Inferior parietal cortex (tissue), 1 donor: Measurements from ENCODE around the gene DNAH3.
A peak's percentile ranks its signal among the peaks of the same experiment; 100 is the strongest.
"Not testable (repeated sequence)": the region's sequence is repeated elsewhere in the genome, so short reads cannot be mapped to it uniquely, and the experiment has no call there.

Source experiments
- DNase-seq: peaks from one replicate; pipeline ENCODE4 v3.0.0-alpha.2; 2016; ENCODE audit errors: extremely low spot score

The DNAH3 gene

DNA sequence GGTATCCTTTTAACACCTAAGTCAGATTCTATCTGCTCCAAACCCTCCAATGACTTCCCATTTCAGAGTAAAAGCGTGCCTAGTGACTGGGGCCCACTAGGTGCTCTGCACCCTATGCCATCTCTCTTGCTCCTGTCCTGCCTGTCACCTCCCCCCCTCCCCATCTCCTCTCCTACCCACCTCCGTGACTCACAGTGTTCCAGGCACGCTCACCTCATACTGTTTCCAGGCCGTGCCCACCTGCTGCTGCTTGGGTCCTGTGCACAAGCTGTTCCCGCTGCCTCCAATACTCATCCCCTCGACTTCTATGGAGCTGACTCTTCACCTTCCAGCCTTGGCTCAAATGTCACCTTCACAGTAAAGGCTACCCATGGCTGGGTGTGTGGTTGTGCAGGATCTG, 21.7 kb downstream of the DNAH3 start:
- no peak for DNase-seq

DNA sequence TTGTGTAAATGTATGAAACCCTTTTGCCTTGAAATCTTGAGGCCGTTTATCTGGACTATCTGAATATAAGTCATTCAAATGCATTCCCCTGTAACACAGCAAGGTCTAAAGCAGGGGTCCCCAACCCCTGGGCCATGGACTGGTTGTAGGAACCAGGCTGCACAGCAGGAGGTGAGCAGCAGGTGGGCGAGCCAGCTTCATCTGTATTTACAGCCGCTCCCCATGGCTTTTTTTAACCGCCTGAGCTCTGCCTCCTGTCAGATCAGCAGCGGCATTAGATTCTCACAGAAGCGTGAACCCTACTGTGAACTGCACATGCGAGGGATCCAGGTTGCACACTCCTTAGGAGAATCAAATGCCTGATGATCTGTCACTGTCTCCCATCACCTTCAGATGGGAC, 24.1 kb downstream of the DNAH3 start:
- DNase-seq: no peak

DNA sequence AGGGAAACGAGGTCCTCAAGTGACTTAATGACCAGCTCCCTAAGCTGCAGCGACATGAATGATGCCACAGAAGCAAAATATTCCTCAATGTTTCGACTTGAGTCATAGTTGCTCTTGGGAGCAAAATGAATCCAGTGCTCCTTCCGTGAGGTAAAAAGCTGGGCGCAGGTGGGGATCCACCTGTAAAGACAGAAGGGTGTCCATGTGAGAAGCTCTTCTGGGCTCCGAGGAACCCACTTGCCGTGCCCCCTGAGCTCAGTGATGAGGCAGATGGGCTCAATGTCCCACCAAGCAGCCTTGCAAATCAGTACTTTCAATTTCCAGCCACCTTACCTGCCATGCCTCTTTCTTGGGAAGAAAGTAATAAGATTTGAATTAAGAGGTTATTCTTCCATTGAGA, 25.5 kb downstream of the DNAH3 start:
- DNase-seq: no peak

DNA sequence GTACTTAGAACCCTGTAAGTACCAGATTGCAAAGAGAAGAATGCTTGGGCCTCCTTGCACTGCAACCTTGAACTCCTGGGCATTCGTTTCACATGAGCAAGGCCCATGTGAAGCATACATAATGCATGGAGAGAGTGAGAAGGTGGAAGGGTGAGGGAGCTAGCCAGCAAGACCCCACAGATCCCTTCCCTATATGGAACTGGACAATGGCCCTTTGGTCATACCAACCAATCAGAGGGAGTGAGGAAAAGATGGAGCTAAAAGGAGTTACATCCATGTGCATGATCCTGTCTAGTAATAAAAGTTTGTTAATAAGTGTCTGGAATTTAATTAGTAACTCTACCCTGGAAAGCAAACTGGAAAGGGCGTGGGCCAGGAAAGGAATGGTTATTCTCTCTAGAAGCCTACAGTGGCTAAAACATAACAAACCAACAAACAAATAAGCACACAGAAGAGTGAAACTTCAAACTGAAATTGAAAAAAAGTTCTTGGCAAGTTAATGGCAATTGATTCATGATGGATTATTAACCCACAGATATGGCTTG, 29.6 kb downstream of the DNAH3 start:
- DNase-seq: no peak

DNA sequence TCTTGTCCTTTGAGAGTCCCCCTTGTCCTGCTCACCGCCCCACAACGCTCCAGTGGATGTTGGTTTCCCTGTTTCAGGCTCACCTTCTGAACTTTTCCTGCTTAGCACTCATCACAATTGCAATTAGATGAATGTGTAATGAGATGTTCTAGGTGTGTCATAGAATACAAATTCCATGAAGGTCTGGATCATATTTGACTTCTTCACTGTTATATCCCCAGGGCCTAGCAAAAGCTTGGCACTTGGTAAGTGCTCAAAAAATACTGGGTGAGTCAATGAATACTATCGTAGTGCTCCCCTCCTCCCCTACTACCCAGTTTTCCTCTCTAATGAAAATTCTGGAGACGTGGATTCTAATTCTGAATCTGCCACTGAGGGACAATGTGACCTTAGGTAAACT, 33.1 kb downstream of the DNAH3 start:
- DNase-seq: no peak

DNA sequence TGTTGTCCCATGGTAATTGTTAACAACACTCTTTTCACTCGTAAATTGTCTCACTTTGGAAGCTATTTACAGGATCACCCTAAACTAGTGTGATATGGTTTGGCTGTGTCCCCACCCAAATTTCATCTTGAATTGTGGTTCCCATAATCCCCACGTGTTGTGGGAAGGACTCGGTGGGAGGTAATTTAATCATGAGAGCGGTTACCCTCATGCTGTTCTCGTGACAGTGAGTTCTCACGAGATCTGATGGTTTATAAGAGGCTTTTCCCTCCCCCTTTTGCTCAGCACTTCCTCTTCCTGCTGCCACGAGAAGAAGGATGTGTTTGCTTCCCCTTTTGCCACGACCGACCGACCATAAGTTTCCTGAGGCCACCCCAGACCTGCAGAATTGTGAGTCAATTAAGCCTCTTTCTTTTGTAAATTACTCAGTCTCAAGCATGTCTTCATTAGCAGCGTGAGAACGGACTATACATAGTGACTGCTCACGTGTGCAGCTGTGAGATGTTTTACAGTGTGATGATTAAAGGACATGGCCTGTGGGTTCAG, 34.4 kb downstream of the DNAH3 start:
- DNase-seq: peak; percentile 8

DNA sequence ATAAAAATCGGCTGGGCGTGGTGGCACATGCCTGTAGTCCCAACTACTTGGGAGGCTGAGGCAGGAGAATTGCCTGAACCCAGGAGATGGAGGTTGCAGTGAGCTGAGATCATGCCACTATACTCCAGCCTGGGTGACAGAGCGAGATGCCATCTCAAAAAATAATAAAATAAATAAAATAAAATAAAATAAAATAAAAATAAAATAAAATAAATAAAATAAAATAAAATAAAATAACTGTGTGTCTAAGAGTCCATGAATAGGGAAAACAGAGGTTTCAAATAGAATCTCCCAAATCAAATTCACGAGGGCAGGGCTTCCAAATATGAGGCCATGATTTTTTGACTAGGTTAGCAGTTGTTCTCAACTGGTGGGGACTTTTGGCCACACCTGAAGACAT, 35.1 kb downstream of the DNAH3 start:
- not testable (repeated sequence) for DNase-seq

DNA sequence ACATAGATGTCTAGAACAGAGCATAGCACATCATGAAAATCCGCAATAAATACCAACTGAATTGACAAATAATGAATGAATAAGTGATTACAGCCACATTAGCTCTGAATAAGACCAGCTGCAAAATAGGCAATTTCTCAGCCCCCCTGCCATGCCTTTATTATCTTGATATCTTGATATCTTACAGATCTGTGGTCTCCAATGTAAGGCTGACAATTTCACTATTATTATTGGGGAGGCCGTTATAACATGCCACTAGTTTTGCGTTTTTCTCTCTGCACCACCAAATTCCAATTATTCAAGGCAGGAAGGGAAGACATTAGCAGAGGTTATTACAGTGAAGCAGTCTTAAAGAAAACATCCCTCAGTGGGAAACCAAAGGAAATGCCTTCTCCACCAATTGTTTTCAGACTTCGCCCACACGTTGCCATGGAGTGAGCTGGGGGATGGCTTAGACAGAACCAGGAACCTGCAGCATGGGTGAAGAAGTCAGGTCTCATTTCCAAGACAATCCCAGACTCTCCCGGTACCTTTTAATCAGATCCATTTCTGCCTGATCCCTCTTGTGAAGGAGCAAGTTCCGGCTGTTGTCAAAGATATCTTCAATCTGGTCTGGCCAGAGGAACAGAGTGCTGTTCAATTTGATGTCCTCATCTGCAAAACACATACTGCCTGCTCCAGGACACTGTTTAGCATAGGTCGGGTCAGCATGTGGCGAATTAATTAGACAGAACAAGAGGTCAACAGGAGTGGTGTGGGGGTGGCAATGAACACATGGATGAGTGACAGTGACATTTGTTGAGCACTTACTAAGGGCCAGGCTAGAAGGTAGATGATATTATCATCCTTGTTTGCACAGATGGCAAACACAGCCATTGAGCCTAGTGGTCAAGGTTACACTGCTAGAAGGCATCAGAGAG, 46.4 kb downstream of the DNAH3 start:
- DNase-seq: no peak

DNA sequence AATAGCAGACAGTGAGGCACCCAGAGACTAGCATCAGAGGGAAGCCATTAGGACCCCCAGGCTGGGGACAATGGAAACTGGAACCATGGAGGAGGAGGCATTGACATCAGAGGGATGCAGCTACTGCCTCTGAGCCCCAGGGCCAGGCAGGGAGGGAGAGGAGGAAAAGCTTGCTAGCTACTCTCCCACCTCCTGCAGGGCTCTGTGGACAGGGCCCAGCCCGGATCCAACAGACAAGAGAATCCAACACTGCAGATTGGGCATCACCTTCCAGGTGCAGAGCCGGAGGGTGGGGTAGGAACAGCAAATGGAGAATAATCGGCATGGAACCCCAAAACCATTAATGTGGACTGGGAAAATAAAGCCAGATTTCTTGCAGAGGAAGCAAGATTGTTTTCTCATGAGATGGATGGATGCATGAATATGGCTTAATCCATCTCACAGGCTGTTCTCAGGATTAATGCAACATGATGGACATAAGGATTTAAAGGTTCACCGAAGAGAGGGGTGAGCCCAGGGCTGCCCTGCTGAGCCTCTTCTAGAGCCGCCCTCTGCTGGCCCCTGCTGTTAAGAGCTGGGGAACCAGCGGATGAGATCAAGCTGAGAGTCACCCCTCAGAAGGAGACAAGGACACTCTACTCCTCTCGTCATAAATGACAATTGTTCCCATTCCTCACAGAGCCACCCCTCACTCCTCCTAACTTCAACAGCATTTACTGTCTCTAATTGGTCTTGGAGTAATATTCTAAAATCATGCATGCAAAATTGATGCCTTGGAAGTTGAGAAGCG, 48.8 kb downstream of the DNAH3 start:
- no peak for DNase-seq

DNA sequence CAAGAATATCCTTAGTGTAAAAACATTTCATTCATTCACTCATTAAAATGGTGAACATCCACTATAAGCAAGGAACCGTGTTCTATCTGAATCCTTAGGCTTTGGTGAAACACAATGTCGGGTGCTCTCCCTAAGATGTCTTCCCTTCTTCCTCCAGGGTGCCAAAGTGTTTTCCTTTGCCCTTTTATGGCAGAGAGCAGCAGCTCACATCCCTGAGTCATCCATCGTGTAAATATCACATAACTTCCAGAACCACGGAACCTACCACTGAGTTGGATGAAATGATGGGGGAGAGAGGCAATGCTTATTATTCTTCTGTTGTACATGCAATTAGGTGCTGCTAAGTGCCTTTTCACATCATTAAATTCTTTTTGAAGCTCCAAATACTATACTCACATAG, 50.2 kb downstream of the DNAH3 start:
- DNase-seq: no peak

DNA sequence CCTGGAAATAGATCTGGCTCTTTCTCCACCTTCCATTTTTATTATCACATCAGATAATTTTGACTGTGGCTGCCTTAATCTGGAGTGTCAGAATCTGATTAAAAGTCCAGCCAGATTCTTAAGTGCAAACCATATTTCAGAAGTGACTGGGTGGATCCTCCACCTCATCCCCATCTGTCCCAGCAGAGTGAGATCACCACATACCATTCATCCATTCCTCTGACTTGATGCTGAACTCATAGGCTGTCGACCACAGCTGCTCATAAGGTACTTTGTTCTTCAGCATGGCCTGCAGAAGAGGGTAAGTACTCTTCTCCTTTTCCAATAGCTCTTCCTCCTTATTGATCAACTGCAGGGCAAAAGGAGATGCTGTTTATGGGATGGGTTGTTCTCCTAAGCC, 53.5 kb downstream of the DNAH3 start:
- DNase-seq: no peak

DNA sequence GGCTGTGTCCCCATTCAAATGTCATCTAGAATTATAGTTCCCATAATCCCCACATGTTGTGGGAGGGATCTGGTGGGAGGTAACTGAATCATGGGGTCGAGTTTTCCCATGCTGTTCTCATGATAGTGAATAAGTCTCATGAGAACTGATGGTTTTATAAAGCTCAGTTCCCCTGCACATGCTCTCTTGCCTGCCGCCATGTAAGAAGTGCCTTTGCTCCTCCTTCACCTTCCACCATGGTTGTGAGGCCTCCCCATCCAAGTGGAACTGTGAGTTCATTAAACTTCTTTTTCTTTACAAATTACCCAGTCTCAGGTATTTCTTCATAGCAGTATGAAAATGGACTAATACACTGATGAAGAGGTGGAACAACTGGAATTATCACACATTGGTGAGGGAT, 55.9 kb downstream of the DNAH3 start:
- not testable (repeated sequence) for DNase-seq

DNA sequence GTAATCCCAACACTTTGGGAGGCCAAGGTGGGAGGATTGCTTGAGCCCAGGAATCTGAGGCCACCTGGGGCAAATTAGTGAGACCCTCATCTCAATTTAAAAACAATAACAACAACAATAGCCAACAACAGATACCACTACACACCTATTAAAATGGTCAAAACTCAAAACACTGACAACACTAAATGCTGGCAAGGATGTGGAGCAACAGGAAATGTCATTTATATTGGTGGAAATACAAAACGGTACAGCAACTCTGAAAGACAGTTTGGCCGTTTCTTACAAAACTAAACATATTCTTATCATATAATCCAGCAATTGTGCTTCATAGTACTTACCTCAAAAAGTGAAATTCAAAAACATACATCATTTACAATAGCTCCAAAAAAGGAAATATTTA, 57.7 kb downstream of the DNAH3 start:
- DNase-seq: no peak

DNA sequence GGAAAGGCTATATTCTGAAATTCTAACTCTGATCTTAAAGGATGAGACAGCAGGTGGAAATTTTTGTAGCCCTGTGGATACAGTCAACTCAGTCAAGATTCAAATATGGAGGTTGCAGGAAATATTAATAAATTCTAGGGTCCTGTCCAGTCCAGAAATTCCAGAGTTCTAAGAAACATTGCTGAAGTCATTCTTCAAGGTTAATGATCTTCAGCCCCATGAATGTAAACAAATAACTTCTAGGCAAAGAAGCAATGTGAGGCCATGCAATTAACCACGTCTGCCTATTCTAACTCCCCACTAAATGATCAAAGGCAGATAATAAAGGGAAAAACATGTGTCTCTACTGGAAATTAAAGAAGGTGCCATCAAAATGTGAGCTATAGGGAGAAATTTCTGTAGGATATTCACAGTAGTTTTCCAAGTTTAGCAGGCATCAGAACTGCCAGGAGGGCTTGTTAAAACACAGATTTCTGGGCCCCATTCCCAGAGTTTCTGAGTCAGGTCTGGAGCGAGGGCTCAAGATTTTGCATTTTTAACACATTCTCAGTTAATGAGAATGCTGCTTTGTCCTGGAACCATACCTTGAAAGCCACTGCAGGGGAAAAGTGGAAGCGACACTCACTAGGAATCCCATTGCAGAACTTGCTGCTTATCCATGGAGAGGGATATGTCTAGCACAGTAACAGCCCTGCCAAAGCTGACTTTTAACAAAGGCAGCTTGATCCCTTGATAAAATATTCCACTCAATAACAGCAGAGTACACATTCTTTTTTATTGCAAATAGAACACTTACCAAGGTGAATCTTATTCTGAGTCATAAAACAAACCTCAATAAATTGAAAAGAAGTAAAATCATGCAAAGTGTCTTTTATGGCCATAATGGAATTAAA, 61.8 kb downstream of the DNAH3 start:
- DNase-seq: peak; percentile 34

DNA sequence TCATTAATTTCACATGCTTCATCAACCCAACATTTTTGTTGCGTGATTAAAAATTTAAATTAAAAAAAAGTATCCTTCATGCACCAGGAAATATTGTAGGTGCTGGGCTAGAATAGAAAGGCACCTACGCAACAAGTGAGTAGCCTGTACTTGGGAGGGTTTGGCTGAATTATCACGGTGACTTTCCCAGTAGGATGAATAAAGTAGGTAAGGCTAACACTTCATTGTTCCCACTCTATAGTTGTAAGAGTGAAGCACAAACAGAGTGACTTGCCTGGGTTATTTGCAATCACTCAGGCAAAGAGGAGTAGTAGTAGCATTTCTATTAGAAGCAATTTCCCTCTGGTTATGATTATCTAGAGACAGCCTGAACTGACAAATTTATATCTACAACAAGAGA, 62.5 kb downstream of the DNAH3 start:
- no peak for DNase-seq

DNA sequence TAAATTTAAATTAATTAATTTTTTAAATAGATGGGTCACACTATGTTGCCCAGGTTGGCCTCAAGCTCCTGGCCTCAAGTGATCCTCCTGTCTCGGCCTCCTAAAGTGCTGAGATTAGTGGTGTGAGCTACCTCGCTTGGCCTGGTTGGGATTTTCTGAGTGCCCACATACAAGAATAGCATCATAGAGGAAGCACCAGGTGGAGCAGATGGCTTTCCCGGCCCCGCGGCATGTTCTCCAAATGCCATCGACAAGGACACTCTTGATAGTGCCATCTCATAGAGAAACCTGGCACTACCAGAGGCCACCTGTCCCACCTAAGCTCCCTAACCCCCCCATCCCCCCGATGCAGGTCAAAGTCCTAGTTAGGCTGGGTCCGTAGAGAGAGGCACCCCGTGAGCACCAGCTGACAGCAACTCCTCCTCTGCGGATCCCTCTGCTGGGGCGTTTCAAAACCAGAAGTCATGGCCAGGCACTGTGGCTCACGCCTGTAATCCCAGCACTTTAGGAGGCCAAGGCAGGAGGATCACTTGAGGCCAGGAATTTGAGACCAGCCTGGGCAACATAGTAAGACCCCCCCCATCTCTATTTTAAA, 65.9 kb downstream of the DNAH3 start:
- DNase-seq: no peak

DNA sequence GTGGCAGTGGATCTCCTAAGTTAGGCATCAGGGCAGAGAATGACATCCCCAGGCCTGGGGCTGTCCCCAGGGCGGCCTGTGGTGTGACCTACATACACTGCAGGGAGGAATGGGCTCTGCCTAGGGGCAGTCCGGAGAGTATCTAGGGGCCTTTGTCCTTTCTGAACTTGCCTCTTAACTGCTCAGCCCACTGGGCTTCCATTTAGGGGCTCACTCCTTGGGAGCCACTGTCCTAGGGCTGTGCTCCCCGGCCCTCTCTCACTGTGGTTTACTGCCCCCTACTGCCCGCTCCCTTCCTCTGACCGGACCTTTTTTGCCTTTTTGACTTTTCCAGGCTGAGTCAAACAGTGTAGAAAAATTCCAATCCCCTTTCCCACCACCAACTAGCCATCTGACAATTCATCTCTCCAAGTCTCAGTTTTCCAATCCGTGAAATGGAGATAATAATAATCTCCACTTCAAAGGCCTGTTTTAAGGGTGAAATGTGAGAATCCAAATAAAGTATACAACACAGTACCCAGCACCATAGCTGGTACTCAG, 66.8 kb downstream of the DNAH3 start:
- DNase-seq: peak; percentile 60

DNA sequence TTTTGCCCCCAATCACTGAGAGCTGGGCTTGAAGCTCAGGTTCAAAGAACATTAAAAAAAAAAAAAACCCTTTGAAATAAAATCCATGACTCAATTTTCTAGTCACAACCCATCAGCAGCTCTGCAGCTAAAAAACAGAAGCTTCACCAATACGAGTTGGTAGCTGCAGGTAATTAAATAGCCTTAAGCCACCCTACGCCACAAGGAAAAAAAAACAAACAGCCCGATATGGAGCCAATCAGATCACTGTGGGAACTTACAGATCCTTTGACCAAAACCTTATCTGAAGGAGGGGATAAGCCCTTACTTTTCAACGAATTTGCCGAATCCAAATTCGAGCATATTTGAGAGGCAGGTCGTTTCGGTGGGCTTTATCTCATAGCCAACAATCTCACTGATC, 69.3 kb downstream of the DNAH3 start:
- DNase-seq: no peak

DNA sequence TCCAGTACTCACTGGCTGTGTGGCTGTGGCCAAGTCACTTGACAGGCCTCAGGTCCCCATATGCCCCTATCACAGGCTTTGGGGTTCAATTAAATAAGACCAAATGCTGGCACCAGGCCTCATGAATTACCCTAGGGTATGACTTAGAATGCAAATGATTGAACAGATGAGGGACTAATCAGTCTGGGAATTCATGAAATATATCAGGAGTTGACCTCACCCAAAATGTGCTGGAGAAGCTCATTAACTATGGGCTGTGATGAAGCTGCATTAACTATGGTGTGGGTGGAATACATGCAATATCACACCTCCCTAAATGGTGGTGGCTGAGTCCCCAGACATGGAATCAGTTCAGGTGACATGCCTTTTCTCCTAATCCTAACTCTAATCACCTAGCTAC, 72.1 kb downstream of the DNAH3 start:
- DNase-seq: no peak

DNA sequence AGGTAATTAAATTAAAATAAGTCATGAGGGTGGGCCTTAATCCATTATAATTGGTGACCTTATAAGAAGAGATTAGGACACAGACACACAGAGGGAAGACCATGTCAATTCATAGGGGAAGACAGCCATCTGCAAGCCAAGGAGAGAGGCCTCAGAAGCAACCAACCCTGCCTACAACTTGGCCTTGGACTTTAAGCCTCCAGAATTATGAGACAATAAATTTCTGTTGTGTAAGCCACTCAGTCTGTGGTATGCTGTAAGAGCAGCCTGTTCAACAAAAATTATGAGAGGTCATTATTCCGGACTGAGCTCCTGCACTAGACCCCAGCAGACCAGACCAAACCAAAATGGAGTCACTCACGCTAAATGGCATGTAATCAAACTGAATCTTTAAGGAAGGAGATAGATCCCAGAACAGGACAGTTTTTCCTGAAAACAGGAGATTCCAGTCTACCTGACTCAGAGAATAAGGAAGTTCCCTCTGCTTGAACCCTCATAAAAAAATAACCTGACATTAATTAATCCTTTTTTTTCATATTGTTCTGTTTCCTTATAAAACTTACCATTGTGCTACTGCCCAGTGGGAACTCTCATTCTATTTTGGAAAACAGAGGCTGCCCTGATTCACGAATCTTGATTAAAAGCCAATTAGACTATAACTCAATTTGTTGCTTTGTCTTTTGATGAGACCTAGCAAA, 74.3 kb downstream of the DNAH3 start:
- no peak for DNase-seq
